Activated T-cell treated with anti-CD3 and anti-CD28 coated beads for 24 hours (primary cell): ENCODE data around the gene UTS2B.

Source experiments
- DNase-seq: peaks from one replicate; pipeline ENCODE4 v3.0.0-alpha.2; 2020; ENCODE audit warnings: low read depth

Gene UTS2B, protein sequence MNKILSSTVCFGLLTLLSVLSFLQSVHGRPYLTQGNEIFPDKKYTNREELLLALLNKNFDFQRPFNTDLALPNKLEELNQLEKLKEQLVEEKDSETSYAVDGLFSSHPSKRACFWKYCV

DNA sequence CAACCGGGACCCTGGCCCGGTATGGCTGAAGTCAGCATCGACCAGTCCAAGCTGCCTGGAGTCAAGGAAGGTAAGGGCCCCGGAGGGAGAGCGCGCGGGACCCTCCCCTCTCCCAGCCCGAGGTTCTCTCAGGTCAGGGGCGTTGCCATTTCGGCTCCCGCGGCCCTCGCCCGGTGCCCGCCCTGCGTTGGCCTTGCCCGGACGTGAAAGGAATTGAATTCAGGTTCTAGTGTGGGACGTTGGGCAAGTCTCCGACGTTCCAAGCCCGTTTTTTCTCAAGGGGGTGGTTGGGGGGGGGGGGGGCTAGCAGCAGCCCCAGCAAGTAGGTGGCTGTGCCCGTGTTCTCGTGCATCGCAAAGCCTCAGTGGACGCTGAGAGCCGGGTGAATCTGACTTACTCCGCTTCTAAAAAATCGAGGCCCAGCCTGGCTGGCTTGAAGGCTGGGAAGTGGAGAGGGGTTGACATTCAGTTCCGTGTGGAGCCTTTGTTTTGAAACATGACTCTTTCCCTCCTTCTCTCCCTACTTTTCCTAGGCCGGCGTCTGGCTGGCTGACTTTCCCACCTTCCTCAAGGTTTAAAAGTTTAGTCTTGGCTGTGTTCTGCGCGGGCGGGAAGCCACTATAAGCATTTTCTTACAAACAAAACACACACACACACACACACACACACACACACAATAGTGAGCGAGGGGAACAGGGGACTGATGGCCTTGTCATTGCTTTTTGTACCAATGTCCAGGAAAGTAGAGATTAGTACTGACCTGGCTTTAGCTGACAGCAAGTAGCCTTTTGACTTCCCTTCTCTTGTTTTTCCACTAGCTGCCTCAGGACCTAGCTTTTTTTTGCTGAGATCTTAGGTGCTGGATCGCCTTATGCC, at the start of gene UTS2B:
UTS2B (minus strand) TSS at position 873 of the 876 bp plus-strand sequence. CDS start 48,337 bp downstream, outside the sequence.
- DNase-seq, result no peak

DNA sequence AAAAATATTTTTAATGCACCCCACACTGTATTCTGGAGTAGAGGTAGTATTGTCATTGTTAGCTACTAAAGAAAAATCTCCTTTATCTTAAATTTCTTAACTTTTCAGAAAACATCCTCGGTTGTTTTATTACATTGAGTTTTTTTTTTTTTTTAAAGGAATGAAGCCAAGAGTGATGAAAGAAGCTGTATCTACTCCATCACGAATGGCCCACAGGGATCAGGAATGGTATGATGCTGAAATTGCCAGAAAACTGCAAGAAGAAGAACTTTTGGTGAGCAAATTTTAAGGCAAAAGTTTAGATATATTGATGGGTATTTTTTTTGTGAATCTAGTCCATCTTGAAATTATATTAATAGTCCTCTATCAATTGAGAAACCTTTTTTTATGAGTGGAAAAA, 49.7 kb upstream of the UTS2B start:
- DNase-seq, result no peak

DNA sequence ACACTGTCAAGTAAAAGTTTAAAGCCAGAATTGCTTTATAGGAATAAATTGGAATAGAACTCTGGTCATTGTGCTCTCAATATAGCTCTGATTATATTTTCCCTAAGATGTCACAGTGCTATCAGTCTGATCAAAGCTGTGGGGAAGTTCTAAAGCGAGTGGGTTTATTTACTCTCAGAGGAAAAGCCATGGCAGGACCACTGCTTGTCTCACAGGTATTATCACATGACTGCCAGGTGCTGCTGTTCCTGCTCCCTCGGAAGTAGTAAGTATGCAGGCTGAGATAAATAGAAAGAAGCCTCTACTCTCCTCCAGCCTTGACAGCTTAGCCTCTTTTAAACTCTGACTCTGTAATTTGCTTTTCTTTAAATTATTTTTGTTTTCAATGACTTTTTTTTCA, 49.1 kb upstream of the UTS2B start:
- no peak for DNase-seq

DNA sequence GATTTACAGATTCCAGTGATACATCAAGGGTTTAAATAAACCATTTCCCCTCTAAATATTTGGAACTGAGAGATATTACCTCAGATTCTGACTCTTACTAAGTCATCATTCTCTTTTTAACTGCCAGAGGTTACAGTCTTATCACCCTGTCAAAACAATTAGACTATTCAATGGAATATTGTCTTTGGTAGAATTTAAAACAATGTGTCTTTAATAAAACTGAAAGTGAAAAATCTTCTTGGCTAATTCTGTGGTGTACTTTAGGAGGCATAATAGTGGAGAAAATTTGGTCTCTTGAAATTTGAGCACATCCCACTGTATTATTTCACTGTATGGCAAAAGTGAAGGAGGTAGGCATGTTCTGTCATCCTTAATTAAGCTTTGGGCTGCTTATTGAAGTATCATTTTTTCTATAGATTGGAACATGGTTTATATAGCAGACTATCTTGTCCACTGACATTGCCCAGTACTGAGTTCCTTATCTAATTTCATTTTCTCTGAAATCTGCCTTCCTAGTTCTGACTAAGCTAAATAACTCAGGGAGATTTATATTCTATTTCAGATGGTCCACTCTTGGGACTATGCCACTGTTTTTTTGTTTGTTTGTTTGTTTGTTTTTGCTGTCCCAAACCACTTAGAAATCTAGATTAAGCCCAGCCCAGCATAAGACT, 48.0 kb upstream of the UTS2B start:
- no peak for DNase-seq

DNA sequence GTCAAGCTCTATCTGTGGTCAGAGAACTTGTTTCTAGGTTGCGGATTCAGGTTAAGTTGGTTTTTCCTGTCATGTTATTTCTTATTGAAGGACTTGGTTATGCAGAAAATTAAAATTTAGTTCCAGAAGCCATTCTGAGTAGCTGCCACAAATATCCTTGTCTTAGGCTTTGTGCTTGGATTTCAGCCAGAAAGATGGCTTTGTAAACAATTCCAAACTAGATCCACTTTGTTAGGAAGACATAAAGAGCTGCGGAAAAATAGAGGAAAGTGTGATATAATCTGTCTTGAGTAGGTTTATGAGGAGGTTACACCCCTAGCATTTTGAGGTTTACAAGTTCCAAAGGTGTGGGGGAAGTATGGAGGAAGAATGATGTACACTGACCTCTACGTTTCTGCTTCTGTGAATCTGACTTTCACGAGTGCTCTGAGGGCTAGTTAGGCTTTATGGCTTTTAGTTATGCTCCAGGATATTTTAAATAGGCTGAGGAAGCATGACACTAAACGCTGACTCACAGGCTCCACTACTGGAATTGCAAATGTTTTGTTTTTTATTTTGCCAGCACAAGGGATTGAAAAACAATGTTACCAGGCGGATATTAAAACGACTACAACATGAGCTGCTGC, 46.3 kb upstream of the UTS2B start:
- no peak for DNase-seq

DNA sequence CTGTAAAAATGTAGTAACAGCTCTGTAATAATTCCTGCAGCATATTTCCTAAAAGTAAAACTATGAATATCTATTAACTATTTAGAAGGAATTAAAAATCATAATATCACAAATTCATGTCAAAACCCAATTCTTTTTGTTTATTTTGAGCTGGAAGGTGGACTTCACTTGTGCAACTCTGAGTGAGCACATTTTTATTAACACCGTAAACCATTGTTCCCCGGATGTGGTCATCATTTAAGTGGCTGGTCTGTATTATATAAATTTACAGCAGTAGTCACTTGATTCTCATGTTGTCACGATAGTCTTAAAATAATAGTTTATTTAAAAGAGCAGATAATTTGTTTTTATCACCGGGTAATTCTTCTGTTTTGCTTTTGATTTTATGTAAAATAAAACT, 43.0 kb upstream of the UTS2B start:
- no peak for DNase-seq

DNA sequence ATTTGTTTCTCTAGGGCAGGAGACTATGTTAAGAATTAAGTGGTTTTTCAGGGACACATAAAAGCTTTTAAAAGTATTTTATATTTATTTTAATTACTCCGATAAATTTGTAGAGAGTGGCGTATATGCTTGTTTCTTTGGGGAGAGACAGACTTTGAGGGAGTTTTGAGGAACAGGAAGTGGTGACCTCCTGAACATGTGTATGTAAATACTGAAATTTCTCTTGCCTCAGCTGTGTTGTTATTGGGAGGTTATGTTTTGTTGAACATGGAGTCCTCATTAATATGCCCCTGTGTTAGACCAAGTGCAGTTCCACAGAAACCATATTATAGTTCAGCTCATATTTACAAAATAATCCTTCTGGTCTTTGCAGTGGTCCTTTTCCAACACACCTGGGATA, 41.8 kb upstream of the UTS2B start:
- DNase-seq, result no peak

DNA sequence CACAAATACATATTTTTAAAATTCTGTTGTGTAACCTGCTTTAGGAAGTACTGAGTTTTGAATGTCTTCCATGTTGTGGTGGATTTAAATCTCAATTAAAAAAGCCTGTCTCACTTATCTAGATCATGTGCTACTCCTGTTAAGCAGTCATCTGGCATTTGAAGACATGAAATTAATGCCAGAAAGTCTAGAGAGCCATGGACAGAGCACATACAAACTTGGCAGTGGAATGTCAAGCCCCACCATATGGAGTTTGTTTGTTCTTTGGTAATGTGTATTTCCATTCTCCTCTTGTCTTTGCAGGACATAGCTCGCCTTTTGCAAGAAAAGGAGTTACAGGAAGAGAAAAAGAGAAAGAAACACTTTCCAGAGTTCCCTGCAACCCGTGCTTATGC, 39.3 kb upstream of the UTS2B start:
- no peak for DNase-seq

DNA sequence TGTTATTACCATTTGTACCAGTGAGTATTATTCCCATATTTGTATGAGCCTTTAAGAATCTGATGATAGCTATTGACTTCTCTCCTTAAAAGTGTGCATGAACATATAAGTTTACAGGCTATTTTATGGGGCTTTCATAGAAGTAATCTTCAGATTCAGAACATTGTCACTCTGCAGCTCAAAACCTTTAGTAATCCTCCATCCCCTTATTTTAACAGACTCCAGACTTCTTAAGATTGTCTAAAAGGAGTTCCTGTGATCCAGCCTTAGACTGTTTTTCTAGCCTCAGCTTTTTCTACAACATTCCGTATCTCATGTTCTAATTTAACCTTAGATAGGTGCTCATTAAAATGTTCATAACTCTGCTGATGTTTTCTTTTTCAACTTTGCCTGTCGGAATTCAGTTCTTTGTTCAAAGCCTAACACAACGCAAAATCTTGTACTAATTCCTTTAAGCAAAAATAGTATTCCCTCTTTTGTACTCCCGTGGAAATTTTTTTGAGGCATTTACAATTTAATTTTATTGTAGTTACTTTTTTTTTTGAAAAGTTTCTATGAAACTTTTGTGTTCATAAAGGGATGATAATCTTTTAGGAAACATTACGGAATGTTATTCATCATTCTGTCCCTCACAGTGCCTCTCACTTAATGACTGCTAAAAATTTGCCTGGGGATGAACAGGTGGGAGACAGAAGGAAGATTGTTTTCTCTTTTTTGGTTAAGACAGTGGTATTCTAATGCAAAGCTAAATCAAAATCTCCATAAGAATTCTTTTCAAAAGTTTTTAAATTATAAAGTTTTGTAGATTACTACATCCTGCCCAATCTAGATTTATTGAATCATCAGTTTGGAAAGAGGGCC, 38.7 kb upstream of the UTS2B start:
- DNase-seq, result no peak

DNA sequence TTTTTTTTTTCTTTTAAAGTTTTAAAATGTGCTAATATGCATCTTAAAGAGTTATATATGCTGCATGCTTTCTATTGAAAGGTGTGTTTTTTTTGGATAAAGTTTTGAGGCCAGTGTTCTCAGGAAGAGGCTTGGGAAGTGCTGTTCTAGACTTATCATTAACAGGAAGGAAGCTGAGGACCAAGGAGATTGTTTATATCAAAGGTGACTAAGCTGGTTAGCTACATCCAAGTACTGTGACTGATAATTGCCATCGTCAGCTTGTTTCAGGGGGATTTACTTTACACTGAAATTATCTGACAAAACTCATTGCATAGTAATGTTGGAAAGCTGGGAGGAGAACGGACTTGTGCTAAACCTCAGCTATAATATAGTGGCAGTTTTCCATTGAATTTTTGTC, 36.3 kb upstream of the UTS2B start:
- DNase-seq, result no peak

DNA sequence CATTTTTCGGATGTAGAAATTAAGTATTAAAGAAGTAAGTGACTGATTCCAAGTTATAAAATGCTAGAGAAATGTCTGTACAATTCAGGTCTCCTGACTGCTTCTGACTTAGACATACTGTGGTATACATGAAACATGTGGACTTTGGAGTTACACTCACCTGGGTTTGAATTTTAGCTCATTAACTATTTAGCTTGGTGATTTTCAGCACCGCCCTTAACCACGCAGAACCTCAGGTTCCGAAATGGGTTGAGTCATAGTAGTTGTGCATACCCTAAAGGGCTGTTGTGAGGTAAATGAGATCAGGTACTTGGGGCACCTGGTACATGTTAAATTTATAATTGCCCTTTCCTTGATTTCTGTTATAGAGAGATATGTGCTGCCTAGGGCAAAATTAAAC, 32.9 kb upstream of the UTS2B start:
- DNase-seq, result no peak

DNA sequence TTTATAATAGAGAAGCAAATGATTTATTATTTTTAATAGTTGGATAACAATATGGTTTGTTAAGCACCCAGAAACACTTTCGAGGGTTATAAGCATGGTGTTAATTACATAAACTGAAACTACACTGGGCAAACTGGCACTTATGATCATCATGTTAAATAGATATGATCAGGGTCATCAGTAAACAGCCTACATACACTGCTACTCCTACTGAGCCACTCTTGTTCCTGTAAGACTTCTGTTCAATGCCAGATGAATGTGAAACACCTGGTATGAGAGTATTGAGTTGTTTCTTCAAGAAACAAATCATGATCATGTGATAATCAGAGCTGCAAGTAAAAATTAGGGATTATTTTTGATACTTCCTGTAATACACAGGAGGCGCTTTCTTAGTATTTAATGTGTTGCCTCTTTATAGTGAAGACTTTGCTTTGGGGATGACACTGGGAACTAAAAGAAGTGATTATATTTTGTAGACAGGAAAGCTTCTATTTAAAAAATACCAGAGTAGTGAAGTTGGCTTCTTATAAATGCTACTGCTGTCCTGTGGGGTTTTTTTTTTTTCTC, 32.3 kb upstream of the UTS2B start:
- no peak for DNase-seq

DNA sequence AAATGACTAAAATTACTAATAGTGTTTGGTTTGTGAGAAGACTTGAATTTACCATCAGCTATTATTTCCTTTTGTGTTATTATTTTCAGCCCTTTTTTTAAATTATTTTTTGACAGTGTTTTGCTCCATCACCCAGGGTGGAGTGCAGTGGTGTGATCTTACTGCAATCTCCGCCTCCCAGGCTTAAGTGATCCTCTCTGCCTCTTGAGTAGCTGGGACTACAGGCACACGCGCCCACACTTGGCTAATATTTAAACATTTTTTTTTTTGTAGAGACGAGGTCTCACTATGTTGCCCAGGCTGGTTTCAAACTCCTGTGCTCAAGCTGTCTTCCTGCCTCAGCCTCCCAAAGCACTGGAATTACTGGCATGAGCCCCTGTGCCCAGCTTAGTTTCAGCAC, 31.7 kb upstream of the UTS2B start:
- DNase-seq, result no peak

DNA sequence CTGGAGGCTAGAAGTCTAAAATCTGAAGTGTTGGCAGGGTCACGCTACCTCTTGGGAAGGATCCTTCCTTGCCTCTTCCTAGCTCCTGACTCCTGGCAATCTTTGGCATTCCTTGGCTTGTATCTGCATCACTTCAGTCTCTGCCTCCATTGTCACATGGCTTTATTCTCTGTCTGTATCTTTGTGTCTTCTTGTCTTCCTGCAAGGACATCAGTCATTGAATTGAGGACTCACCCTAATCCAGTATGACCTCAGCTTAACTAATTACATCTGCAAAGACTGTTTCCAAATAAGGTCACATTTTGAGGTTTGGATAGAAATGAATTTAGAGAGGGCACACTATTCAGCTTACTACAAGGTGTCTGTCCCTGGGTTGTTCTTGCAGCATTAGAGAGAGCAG, 31.1 kb upstream of the UTS2B start:
- no peak for DNase-seq

DNA sequence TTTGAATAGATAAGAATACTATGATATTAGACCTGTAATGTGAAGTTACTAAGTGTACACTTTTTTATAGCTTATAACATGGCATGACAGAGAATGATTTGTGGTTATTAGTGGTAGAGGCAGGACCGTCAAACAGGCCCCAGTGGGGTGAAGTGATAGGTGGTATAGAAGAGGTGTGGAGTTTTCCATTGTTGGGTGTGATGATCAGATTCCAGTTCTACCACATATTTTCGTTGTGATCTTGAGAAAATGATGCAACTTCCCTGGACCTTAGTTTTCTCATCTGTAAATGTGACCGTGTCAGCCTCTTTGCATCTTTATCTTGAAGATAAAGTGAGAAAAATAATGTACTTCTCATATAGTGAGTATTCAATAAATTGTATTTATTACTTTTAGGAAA, 30.3 kb upstream of the UTS2B start:
- no peak for DNase-seq

DNA sequence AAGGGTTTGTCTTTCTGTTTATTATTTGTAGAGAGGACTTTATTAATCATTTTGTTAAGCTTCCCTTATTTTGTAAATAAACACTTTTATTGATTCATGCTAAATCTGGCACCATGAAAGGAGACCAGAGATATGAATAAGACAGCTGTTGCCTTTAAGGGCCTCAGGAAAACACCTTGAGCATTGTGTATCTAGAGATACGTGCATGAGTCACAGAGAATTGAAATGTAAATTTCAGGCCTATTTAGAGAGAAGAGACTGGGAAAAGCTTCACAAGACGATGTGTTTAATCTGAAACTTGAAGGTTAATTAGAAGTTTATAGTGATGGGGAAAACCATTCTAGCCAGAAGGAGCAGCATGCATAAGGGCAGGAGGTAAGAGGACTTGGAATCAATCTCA, 28.6 kb upstream of the UTS2B start:
- DNase-seq, result no peak

DNA sequence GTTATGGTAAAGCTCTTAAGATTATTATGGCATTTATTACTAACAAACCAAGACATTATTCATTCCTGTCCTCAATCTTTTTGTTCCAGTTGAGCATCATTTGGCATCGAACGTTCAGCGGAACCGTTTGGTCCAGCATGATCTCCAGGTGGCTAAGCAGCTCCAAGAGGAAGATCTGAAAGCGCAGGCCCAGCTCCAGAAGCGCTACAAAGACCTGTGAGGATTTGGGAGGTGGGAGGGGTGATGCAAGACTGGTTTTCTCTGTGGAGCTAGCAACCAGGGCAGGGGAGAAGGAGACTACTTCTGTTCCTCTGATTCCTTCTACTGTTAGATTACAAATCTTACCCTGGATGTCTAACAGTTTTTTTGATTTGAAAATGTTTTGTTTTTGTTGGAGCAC, 27.6 kb upstream of the UTS2B start:
- DNase-seq, result no peak

DNA sequence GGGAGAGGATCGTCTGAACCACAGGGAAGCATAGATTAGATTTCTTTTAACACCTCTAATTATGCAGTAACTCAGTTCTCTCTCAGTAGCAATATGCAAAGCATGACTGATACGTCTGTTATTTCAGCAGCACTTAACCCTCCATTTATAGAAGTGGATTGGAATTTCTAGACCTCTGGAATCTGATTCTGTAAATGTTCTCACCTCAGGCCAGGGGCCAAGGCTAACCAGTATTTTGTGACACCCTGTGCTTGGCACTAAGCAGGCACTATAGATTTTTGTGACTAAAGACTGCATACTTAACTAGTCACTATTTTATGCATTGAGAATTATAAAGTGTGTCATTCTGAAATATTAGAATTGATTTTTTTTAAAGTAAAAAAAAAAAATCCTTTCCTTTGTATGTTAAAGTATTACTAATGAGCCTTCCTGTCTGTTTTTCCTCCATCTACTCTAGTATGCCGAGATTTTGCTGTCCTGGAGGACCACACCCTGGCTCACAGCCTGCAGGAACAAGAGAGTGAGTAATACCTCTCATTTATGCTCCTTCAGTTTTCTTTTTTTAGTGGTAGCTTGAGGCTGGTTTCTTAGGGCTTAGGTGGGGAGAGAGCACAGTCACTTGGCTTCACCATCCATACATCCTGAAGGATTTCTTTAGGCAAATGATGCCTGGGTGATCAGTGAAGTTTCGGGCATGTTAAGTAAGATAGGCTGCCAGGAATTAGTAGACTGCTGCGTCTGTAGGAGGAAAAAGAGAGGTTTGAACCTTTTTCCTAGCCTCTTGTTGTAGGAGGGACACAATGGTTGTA, 26.5 kb upstream of the UTS2B start:
- DNase-seq, result no peak

DNA sequence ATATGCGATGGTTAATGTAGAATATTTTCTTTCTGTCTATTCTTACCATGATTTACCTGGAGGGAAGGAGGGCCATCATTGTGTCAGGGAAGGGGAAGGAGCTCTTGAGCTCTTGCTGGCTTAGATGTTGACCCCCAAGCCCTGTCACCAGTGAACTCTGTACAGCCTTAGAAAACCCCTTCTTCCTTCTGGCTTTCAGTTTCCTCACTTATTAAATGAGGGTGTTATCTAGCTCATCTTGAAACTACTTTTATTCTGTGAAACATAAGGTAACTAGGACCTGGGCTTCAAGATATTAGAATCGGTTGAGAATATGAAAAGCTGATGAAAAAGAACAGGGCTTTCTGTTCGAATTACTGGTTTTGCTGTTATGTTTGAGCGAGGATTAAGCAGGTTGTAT, 25.1 kb upstream of the UTS2B start:
- no peak for DNase-seq

DNA sequence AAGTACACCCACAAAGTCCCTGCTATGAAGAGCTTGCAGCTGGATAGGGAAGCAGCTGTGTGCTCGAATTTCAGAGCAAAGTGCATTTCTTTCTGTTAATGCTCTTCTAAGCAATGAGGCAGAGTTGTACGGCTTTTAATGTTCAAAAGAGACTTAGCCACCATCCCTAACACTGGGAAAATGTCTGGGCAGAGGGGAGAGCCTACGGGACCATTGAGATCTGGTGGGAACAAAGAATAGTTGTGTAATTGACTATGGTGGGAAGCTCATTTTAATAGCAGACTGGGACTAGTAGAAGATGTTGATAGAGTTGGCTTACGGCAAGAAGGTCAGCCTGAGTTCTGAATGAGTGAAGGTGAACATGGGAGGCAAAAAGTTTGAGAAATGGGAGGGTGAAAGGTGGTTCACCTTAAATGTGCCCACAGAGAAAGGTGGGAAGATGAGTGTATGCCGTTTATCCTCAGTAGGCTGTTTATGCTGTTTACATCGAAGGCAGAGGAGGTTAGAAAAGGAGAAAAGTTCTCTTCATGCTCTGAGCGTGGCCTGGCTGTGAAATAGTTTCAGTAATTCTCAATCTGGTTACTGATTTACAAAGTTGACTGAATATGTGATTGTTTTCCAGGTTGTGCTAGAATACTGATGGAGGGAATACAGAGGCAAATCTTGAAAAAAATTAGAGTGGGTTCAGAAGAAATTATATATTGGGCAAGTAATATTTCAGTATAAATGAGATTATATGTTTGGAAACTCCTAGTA, 22.9 kb upstream of the UTS2B start:
- DNase-seq, result no peak
